NCI-H82 treated with DMSO at 0.1 percent for 48 hours (cell line): ENCODE data around the gene PLEKHG2.
"Not testable (repeated sequence)": the region's sequence is repeated elsewhere in the genome, so short reads cannot be mapped to it uniquely, and the experiment has no call there.

Experiments used
- DNase-seq: peaks from one replicate; lab custom pipeline; 2025; ENCODE audit not compliant: unreplicated experiment; lab: John Stamatoyannopoulos, UW

Gene PLEKHG2

DNA sequence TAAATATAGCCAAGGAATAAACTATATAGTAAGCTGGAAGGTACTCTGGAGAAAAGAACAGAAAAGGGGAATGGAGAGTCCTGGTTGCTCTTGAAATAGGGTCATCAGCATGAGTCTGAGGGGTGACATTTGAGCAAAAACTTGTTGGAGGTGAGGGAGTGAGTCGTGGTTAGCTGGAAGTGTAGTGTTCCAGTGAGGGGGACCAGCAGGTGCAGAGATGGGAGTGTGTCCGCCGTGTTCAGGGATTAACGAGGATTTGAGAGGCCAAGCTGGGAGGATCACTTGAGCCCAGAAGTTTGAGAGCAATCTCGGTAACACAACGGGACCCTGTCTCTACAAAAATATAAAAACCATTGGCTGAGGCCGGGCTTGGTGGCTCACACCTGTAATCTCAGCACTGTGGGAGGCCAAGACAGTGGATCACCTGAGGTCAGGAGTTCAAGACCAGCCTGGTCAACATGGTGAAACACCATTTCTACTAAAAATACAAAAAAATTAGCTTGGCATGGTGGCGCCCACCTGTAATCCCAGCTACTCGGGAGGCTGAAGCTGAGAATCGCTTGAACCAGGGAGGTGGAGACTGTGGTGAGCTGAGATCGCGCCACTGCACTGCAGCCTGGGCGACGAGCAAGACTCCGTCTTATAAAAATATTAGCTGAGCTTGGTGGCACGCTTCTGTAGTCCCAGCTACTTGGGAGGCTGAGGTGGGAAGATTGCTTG lies 34.1 kb downstream of the PLEKHG2 start:
- no peak for DNase-seq

DNA sequence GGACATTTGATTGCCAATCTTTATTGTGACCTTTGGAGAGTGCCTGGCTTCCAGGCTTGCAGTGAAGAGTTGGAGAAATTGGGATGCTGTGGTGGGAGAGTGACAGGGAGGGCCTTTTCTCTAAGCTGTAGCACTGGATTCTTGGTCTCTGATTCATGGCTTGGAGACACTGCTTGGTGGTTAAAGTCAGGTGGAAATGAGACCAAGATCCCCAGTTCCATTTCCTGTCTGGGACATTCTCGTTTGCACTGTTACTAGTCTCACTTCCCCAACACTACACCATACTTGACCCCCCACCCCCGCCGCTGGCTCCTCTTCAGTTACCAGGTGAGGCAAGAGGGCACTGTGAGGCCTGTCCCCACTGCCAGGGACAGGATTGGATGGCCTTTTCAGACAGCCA lies 35.8 kb downstream of the PLEKHG2 start:
- no peak for DNase-seq

DNA sequence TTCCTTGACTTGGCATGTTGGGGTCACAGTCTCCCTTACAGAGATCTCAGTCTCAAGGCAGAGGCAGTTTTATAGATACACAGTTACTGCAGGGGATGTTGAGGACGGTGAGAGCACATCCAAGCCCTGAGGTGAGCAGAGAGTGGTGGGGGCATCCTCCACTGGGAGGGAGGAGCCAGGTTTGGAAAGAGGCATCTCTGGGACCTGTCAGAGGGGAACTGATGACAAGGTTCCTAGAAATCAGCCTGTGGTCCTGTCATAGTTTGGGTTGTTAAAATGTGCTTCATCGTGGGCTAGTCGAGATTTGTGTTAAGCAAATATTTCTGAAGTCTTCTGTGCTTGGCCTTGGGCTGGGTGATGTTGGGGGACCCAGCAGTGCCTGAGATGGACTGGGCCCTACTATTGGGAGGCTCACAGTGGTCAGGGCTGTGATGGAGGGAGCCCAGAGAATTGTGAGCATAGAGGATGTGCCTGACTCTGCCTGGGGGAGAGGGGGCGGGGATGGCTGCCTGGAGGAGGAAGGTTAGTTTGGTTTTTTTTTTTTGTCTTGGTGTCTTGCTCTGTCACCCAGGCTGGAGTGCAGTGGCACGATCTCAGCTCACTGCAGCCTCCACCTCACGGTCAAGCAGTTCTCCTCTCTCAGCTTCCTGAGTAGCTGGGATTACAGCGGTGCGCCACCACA lies 36.8 kb downstream of the PLEKHG2 start:
- DNase-seq = no peak

DNA sequence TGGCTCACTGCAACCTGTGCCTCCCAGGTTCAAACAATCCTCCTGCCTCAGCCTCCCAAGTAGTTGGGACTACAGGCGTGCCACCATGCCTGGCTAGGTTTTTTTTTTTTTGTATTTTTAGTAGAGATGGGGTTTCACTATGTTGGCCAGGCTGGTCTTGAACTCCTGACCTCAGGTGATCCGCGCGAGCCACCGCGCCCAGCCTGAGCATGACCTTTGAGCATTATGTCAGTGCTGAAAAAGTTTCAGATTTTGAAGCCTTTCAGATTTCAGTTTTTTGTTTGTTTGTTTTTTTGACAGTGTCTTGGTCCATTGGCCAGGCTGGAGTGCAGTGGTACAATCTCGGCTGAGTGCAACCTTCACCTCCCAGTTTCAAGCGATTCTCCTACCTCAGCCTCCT lies 38.8 kb downstream of the PLEKHG2 start:
- not testable (repeated sequence) for DNase-seq

DNA sequence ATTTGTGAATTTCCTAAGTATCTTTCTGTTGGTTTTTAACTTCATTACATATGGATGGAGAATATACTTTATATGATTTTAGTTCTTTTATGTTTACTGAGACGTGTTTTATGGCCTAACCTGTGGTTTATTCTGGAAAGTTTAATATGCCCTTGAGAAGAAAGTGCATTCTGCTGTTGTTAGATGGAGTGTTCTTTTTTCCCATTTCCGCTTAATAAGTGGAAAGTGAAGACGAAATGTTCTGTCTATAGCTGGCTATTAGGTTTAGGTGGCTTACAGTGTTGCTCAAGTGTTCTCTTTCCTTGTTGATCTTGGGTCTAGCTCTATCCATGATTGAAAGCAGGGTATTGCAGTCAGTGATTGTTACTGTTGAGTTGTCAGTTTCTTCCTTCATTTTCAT lies 50.9 kb downstream of the PLEKHG2 start:
- DNase-seq = no peak

DNA sequence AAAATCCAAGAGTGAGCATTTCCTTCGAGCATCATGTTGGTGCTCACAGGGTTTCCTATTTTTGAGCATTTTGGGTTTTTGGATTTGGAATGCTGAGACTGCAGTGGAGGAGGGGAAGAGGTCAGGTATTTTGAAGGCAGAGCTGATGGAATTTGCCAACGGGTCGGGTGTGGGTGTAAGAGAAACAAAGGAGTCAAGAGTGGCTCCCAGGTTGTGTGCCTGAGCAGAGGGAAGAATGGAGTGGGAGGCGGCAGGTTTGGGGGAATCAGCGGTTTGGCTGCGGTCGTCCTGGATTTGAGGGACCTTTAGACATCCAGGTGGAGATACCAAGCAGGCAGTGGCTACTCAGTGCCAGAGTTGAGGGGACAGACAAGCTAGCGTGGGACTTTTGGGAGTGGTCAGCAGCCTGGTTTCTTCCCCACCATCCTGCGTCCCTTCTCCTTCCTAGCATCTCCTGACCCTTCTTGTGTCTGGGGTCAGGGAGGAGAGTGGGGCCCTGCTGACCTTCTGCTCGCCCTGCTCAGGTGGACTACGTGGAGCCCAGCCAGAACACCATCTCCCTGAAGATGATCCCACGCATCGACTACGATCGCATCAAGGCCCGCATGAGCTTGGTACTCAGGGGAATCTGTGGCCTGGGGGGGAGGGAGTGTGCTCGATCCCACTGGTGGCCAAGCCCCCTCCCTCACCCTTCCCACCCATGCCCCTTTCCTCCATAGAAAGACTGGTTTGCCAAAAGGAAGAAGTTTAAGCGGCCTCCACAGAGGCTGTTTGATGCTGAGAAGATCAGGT lies 53.7 kb downstream of the PLEKHG2 start:
- no peak for DNase-seq

DNA sequence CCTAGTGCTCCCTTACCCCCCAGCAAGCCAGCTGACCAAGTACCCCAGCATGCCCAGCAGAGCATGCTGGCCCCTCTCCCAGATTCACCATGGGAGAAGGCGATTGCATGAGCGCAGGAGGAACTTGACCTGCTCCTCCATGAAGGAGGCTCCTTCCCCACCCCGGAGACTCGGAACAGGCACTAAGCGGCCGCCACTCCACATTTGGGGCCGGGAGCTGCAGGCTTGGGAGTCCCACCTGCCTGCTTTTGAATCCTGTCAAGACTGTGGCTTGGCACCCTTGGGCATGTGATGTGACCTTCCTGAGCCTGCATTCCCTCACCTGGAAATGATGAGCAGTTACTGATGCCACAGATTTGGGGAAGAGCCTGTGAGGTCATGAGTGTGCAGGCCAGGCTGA lies 55.5 kb downstream of the PLEKHG2 start:
- no peak for DNase-seq

DNA sequence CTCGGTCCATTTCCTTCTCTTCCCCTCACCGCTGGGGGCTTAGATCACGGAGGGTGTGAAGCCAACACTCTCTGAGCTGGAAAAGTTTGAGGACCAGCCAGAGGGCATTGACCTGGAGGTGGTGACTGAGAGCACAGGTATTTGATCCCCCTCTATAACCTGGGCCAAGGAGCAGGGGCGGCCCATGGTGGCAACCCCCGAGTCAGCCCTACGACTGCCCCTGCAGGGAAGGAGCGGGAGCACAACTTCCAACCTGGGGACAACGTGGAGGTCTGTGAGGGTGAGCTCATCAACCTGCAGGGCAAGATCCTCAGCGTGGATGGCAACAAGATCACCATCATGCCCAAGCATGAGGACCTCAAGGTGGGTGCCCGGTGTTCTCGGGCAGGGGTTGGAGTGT lies 56.6 kb downstream of the PLEKHG2 start:
- no peak for DNase-seq

DNA sequence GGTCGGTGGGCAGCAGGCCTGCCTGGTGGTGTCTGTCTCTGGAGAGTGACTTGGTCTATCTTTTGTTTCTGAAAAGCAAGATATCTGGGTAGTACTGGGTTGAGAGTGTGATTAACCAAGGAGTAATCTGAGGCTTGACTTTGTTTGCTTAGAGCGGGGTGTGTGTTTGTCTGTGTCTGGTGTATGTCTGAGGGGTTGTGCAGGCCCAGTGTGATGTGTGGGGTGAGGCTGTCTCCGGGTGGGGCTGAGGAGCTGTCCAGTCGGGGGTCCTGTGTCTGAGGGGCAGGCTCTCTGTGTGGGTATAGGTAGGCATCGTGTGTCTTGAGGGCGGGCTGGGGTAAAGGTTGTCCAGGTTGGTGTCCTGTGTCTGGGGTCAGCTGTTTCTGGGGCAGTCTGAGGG lies 57.1 kb downstream of the PLEKHG2 start:
- DNase-seq = no peak

DNA sequence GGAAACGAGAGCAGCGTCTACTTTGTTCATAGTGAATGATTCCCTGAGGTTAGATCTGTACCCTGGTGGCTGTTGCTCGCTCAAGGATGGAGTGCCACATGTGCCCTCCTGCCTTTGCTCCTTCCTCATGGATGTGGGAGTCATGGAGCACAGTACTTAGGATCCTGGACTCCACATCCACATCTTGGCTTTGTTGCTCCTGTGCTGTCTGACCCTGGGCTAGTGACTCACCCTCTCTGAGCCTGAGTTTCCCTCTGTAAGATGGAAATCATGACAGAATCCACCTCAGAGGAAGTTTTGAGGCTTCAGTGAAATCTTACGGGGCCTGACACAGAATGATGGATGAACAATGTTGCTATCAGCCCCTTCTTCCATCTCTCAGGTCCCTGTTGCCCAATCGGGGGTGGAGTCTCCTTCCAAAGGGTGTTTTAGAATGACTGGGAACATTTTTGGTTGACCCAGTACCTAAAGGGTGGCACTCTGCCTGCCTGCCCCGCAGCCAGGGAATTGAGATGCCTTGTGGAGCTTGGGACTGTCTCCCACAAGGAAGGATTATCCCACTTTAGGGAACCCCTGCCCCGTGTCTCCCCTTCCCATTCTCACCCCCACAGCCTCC lies 58.4 kb downstream of the PLEKHG2 start:
- DNase-seq = no peak

DNA sequence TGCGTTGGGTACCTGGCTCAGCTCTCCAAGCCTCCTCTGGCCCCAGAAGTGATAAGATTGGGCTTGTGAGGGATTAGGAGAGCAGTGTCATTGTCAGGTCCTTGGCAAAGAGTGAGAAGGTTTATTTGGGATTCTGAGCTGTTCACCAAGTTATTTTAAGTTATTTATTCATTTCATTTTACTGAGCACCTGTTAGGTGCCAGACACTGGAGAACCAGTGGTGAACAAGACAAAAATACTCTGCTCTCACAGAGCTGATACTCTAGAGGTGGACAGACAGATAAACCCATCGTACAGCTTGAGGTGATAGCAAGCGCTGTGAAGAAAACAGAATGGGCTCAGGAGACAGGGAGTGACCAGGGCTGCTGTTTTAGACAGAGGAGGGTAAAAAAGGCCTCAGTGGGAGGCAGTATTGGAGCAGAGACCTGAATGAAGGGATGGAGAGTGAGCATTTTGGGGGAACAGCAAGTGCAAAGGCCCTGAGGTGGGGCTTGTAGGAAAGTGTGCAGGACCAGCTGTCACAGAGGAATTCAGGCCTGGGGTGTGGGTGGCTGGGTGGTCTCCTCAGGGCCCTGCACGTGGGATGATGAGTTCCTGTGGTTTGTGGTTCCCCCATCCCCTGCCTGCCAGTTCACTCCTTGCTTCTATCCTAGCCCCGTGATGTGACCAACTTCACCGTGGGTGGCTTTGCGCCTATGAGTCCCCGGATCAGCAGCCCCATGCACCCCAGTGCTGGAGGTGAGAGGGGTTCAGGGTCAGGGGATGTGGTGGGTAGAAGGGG lies 59.5 kb downstream of the PLEKHG2 start:
- DNase-seq = no peak

DNA sequence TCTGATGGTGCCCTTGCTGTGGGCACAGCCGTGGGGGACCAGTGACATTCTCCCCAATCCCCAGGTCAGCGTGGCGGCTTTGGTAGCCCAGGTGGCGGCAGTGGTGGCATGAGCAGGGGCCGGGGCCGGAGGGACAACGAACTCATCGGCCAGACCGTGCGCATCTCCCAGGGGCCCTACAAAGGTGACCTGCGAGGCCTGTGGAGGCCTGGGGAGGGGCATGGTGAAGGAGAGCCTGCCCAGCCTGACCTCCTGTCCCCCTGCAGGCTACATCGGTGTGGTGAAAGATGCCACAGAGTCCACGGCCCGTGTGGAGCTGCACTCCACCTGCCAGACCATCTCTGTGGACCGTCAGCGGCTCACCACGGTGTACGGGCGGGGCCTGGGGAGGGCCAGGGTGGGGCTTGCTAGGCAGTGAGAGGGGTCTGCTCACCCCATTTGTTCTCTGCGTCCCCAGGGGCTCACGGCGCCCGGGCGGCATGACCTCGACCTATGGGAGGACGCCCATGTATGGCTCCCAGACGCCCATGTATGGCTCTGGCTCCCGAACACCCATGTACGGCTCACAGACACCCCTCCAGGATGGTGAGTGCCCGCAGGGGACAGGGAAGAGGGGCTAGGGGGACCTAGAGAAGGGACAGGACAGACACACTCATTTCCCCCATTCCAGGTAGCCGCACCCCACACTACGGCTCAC lies 60.4 kb downstream of the PLEKHG2 start:
- DNase-seq = no peak

DNA sequence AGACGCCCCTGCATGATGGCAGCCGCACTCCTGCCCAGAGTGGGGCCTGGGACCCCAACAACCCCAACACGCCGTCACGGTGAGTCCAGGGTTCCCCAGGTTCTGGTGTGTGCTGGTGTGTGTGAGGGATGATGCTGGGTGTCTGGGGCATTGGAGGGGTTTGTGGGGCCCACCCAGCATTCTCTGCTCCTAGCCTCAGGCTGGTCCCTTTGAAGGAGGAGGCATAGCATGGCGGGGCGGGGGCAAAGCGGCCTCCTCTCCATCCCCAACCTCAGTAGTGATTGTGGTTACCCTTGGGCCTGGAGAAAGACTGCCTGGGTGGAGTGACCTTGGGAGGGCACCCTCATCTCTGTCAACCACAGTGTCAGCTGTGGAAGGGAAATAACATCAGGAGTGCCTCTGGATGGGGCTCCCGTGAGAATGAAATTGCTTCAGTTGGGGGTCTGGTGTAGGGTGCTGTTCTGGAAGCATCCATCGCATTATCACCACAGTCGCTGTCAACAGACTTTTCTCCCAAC lies 61.0 kb downstream of the PLEKHG2 start:
- no peak for DNase-seq

DNA sequence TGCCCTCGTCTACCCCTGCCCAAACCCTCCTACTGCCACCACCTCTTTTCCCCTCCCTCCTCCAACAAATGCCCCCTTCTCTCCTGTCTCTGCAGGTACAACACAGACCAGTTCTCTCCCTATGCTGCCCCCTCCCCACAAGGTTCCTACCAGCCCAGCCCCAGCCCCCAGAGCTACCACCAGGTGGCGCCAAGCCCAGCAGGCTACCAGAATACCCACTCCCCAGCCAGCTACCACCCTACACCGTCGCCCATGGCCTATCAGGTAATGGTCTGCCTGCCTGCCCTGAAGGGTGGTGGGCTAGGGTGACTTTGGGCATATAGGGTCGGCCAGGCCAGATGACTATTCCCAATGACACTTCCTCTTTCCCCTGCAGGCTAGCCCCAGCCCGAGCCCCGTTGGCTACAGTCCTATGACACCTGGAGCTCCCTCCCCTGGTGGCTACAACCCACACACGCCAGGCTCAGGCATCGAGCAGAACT lies 61.7 kb downstream of the PLEKHG2 start:
- peak; percentile 14 for DNase-seq

DNA sequence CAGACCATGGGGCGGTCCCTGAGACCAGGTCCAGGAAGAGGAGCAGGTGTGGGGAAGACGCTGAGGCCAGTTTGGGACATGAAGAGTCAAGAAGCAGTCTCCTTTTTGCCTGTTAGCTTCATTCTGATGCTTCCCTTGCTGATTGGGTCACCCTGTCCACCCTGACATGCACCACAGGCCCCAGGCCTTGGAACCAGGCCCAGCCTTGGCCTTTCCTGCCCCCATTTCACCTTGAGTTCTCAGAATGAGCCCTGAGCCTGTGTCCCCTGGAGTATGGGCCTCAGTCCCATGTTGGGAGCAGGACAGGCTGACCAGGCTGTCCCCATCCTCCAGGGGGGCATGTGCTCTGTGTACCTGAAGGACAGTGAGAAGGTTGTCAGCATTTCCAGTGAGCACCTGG lies 63.3 kb downstream of the PLEKHG2 start:
- DNase-seq = no peak
